Loucy (cell line): ENCODE measurements around the gene ASPSCR1.

Experiments used
- EZH2phosphoT487 ChIP-seq: fragments of 200-600 bp; IDR thresholded peaks from 2 replicates; pipeline ENCODE4 v1.6.1; 2018; ENCODE audit warnings: antibody characterized with exemption, mild to moderate bottlenecking, moderate library complexity, borderline replicate concordance
- TF ChIP-seq, protein P1 (sequence below): fragments of 200-600 bp; sonication (generic); conservative IDR thresholded peaks from 2 replicates; pipeline ENCODE4 v1.5.1; 2014; ENCODE audit warnings: mild to moderate bottlenecking, antibody characterized with exemption, low read length

DNA sequence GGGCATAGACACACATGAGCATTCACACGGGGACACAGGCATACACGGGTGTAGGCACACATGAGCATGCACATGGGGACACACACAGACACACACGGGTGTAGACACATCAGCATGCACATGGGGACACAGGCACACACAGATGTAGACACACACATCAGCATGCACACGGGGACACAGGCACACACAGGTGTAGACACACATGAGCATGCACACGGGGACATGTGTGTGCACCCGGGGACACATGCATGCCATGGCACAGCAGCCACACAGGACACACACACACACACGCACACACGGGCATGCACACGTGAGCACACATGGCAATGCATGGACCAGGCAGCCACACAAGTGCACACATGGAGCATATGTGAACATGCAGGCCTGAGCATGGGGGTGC is 65.2 kb downstream of the ASPSCR1 start:
- TF ChIP-seq, protein P1, sequence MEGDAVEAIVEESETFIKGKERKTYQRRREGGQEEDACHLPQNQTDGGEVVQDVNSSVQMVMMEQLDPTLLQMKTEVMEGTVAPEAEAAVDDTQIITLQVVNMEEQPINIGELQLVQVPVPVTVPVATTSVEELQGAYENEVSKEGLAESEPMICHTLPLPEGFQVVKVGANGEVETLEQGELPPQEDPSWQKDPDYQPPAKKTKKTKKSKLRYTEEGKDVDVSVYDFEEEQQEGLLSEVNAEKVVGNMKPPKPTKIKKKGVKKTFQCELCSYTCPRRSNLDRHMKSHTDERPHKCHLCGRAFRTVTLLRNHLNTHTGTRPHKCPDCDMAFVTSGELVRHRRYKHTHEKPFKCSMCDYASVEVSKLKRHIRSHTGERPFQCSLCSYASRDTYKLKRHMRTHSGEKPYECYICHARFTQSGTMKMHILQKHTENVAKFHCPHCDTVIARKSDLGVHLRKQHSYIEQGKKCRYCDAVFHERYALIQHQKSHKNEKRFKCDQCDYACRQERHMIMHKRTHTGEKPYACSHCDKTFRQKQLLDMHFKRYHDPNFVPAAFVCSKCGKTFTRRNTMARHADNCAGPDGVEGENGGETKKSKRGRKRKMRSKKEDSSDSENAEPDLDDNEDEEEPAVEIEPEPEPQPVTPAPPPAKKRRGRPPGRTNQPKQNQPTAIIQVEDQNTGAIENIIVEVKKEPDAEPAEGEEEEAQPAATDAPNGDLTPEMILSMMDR, result no peak
- TF ChIP-seq EZH2phosphoT487, result no peak
